Middle frontal gyrus (tissue), 1 donor: Measurements from ENCODE around the gene WDFY2.

Source experiments
- DNase-seq: peaks from one replicate; pipeline ENCODE4 v3.0.0-alpha.2; 2015; ENCODE audit warnings: low spot score; ENCODE audit errors: extremely low spot score

WDFY2 gene

GRCh38 chr13:51697181-51697580 is 112.9 kb downstream of the WDFY2 start:
- no peak for DNase-seq

GRCh38 chr13:51697855-51698254 is 113.6 kb downstream of the WDFY2 start:
- no peak for DNase-seq

- no peak for DNase-seq
Observed at GRCh38 chr13:51698352-51698751, 114.1 kb downstream of the WDFY2 start.

DNA sequence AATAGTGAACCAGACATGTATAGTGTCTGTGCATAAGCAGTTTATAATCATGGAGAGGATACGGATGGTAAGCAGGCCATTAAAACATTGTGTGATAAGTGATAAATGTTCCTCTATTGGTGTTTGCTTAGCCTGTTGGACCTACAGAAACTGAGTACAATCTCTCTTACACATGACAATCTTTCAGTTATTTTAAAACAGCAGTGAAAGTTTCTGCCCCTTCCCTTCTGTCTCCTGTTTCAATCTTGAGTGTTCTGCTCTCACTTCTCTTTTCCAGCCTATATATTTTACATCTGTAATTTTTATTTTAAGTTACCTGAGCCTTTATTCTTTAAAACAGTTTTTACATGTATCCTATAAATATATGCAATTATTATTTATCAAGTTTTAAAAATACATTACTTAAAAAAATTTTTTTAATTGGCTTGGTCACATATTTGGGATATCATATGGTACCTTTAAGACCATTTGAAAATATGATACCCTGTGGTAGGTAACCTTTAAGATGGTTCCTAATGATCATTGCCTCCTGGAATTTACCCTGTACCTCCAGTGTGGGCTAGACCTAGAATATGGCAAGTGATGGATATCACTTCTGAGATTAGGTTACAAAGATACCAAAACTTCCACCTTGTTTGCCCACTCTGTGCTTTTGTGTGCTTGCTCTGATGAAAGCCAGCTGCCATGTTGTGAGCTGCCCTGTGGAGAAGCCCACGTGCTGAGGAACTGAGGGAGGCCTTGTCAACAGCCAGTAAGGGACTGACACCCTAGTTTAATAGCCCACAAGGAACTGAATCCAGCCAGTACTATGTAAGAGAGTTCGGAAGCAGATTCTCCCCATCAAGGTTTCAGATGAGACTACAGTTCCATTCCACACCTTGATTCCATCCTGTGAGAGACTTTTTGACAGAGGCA is 120.4 kb downstream of the WDFY2 start:
- DNase-seq, result no peak

- no peak for DNase-seq
Observed at GRCh38 chr13:51707461-51707860, 123.2 kb downstream of the WDFY2 start.

- no peak for DNase-seq
Observed at GRCh38 chr13:51713807-51714206, 129.5 kb downstream of the WDFY2 start.

- DNase-seq, result no peak
Observed at GRCh38 chr13:51714663-51715168, 130.5 kb downstream of the WDFY2 start.

- DNase-seq, result no peak
Observed at GRCh38 chr13:51715613-51716012, 131.4 kb downstream of the WDFY2 start.

DNA sequence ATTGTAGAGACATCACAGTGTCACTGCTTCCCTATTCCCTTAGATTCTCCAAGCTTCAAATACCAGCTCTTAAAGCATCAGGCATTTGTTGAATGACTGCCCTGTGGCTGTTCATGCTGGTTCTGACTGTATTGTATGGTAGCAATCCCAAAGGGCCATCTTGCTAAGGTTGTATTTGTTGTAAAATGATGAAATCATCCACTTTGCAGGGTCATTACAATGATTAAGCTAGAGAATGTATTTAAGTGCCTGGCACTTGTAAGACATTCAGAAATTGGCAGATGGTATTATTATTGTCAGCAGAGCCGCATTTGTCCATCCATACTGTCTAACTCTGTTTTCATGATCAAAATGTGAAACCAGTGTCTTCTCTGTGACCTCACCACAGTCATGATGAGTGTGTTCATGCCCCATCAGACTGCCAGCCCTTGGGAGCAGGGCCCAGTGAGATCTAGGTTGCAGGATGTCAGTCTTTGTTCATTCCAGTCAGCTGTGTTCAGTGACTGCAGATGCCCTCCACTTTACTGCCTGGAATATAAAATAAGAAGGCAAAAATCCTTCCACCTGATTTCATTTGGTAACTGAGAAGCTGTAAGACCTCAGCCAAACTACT is 133.6 kb downstream of the WDFY2 start:
- DNase-seq, result no peak

DNA sequence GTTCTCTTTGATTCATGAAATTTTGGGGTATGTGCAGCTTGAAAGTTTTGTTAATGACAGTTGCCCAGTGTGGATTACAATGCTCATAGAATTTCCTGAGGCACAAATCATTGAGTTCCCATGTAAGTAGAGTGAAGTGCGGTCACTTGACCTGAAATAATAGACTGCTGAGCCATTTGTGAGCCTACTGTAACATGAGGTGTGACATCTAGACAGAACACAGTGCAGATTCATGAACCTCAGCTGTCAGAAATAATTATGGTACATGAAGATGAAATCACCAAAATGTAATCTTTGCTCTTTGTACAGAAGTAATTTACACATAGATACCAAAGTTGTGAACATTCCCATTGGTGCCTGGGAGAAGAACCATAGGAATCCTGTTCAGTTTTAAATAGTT is 135.1 kb downstream of the WDFY2 start:
- DNase-seq, result no peak

GRCh38 chr13:51721496-51721895 is 137.2 kb downstream of the WDFY2 start:
- DNase-seq, result no peak

DNA sequence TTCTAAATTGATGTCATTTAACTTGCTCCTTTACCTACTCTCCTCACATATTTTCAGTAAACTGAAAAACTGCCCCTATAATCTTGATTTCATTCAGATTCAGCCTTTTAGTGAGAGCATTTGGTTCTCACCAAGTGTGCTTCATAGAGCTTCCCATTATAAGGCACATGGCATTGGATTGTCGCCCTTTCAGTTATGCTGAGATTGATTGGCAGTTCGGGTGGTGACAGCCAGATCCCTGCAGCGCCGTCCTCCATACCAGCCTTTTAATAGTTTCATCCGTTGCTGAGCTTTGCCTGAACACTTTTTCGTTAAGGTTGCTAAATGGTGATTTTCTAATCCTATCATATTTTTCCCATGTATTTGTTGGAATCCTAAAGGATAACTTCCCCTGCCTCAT is 139.3 kb downstream of the WDFY2 start:
- DNase-seq, result no peak

- DNase-seq, result no peak
Observed at GRCh38 chr13:51724721-51725120, 140.5 kb downstream of the WDFY2 start.

GRCh38 chr13:51726446-51727193 is 142.4 kb downstream of the WDFY2 start:
- no peak for DNase-seq

DNA sequence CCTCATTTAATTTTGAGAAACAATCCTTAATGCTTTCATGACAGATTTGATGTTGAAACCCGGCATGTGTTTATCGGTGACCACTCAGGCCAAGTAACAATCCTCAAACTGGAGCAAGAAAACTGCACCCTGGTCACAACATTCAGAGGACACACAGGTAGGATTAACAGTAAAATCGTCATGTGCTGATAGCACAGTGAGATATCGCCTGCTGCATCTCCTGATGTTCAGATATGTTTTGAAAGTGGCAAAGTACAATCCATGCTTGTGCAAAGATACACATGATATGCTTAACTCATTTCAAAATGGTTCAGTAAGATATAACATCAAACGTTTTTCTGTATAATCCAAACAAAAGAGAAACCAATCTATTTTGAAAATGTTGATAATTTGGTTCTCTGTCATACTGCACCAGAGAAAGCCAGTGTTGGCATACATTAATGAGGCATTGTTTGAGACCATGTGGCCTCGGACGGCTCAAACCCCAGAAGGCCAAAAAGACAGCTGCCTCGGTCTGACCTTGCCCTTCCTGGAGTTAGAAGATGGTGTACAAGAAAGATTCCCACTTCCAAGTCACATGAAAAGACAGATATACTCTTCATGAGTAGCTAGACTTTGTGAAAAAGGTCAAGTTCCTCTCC is 143.5 kb downstream of the WDFY2 start:
- DNase-seq, result no peak

GRCh38 chr13:51728275-51728673 is 144.0 kb downstream of the WDFY2 start:
- no peak for DNase-seq

GRCh38 chr13:51728972-51729371 is 144.7 kb downstream of the WDFY2 start:
- DNase-seq, result no peak

DNA sequence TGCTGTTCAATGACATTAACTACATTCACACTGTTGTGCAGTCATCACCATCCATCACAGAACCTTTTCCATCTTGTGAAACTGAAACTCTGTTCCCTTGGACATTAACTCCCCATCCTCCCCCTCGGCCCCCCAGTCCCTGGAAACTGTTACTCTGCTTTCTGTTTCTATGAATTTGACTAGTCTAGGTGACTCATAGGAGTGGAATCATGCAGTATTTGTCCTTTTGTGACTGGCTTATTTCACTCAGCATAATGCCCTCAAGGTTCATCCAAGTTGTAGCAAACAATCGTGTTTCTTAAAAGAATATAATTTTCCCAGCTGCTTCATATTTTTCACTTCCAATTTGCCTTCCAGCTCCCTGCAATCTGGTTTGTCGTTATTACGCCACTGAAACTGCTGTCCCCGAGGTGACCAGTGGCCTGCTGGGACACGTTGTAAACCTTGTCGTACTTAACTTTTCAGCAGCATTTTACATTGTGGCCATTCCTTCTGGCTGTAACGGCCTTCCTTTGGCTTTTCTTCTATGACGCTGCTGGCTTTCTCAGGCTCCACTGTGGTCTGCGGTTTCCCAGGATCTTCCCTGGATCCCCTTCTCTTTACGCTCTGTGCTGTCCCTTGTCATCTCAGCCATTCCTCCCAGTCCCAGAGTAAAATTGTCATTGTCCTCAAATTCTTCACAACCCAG is 145.7 kb downstream of the WDFY2 start:
- DNase-seq, result no peak

GRCh38 chr13:51730927-51731326 is 146.7 kb downstream of the WDFY2 start:
- DNase-seq, result no peak

DNA sequence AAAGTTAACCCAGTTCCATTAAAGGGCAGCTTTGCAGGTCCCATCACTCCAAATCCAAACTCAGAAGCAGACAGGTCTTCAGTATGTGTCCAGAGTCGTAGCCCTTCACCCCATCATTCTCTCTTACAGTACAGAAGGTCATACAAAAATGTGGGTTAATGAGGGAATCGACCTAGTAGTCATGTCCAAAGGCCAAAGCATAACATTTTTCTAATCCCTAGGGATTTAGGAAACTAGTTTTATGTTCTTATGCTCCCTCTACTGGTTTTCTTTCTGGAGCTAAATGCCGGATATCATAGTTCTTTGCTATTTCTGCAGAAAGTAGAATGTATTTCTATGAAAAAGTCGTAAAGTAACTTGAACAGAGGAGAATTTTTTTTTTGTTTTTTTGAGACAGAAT is 147.5 kb downstream of the WDFY2 start:
- DNase-seq, result no peak
